Measurements from ENCODE around the gene WDR82. TPM values are rescaled to one million over a fixed set of nuclear protein-coding genes. Genes with fewer than 3 reads are reported as not detected.

The WDR82 gene
- total and polyA plus RNA-seq, 2 of the 4 experiments (the other 2 are of a cell fraction) = 38.1 to 68.1 TPM

DNA sequence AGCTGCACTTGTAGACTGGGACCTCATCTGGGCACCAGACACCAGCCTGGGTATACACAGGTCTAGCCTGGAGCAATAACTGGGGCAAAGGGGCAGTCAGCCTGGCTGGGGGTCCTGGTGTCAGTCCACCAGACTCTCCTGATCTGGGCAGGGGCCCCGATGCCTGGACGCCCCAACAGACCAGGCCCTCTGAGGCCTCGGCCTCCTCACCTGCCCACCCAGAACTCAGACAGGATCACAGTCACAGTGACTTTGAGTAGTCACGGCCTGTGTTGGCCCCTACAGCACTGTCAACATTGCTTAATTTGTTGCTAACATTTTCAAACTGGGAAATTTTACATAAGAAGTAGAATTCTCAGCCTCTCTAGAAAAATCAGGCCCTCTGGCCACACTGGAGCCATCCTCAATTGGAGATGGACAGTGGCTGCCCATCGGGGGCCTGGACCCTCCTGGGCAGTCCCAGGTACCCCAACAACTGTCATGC is 45.3 kb downstream of the WDR82 start:
- no peak overlapping the region for H3K56ac ChIP-seq (ENCODE audit: extremely low read depth, insufficient read depth, low read length)
- no peak overlapping the region for H3K23ac ChIP-seq (ENCODE audit: low read depth, low read length)
- CTCF ChIA-PET = interaction anchor here (1.6 kb wide), 1 partner anchor 106 kb away, joined by 5 read pairs; no protein-coding TSS in a partner anchor
- no TSS peak for BruUV-seq (replicated peaks)
- no peak overlapping the region for H3K4me2 ChIP-seq (ENCODE audit: low read depth, low read length)
- H3K9ac ChIP-seq (ENCODE audit: low read depth, low read length) = no peak overlapping the region
- 100% methylated on average over 1 of the region's 5 CpGs; no CpG with 5 or more reads in 1 of the 2 experiments for WGBS, 2 experiments (ENCODE audit: extremely low coverage in 2 of 2, insufficient read length in 1 of 2)
- no peak overlapping the region for H3K14ac ChIP-seq (replicated peaks; ENCODE audit: low read depth, low read length)
- H2BK120ac ChIP-seq (ENCODE audit: low read depth, low read length) = no peak overlapping the region
- POLR2A ChIA-PET (ENCODE audit: unreplicated experiment) = no interaction called here
- intact Hi-C loops (cut with micrococcal nuclease) = no loop called here
- no peak overlapping the region for H3K4me3 ChIP-seq (ENCODE audit: insufficient read depth, low read depth, low read length)
- no peaks in the 10 kb centered on the region for H3K9me3 ChIP-seq (ENCODE audit: control insufficient read depth, insufficient read depth, low read length)
- dilution Hi-C loops (cut with HindIII; ENCODE audit: low sequenced_read_pairs, unreplicated experiment) = no loop called here
- H3K18ac ChIP-seq (ENCODE audit: low read depth, low read length) = no peak overlapping the region
- no peak overlapping the region for H3K27ac ChIP-seq (ENCODE audit: insufficient read depth, low read length)
- TF ChIP-seq CTCF (conservative IDR thresholded peaks at IDR 0.05; ENCODE audit: low read depth, low read length) (no peak), USF2 (IDR thresholded peaks at IDR 0.05; ENCODE audit: low read depth, low read length) (no peak), RFX5 (IDR thresholded peaks at IDR 0.05; ENCODE audit: low read depth, low read length) (no peak), MXI1 (IDR thresholded peaks at IDR 0.05; ENCODE audit: borderline replicate concordance, low read depth, low read length) (no peak), MAFK (IDR thresholded peaks at IDR 0.05; ENCODE audit: low read depth, low read length) (no peak), RAD21 (IDR thresholded peaks at IDR 0.05; ENCODE audit: low read length) (no peak), BHLHE40 (IDR thresholded peaks at IDR 0.05; ENCODE audit: low read depth, low read length) (no peak), CEBPB (IDR thresholded peaks at IDR 0.05; ENCODE audit: low read depth, low read length) (no peak), FOS (IDR thresholded peaks at IDR 0.05; ENCODE audit: low read depth, low read length) (no peak)
- no peak overlapping the region for H2BK15ac ChIP-seq (ENCODE audit: low read depth, low read length)
- peaks cover 12 to 62% of the 10 kb centered on the region in 2 experiments for H3K79me1 ChIP-seq (ENCODE audit: low read depth in 1 of 2, low read length in 2 of 2)
- peaks cover 51% of the 10 kb centered on the region for H4K20me1 ChIP-seq (ENCODE audit: insufficient read depth, low read length)
- no peaks in the 10 kb centered on the region for H3K27me3 ChIP-seq (ENCODE audit: control insufficient read depth, insufficient read depth, low read length)
- H4K8ac ChIP-seq (ENCODE audit: low read depth in 2 of 2, low read length in 2 of 2) = no peak overlapping the region
- no peak overlapping the region for H4K91ac ChIP-seq (ENCODE audit: insufficient read depth, low read depth, low read length)
- H3K4ac ChIP-seq (ENCODE audit: low read depth, low read length) = no peak overlapping the region
- H2AK5ac ChIP-seq (ENCODE audit: low read depth, low read length) = no peak overlapping the region
- no peak overlapping the region for H2AK9ac ChIP-seq (replicated peaks; ENCODE audit: low read depth, low read length, poor library complexity)
- H4K5ac ChIP-seq (ENCODE audit: low read depth, low read length) = no peak overlapping the region
- H3K4me1 ChIP-seq (ENCODE audit: control insufficient read depth, insufficient read depth, low read length) = peaks cover 16% of the 10 kb centered on the region
- DNase-seq (no peak), ATAC-seq (ENCODE audit: low read depth) (no peak)
- H3K9me1 ChIP-seq (ENCODE audit: insufficient read depth, low read length) = peaks cover 15% of the 10 kb centered on the region
- peaks cover 60% of the 10 kb centered on the region for H3K36me3 ChIP-seq (ENCODE audit: control insufficient read depth, insufficient read depth, low read length)
- H2BK20ac ChIP-seq (ENCODE audit: low read depth, low read length) = no peak overlapping the region; the same call in 1 of the 2 replicates
- H2BK5ac ChIP-seq (ENCODE audit: low read depth, low read length, poor library complexity, severe bottlenecking) = no peak overlapping the region
- H2AFZ ChIP-seq (replicated peaks; ENCODE audit: low read length, poor library complexity) = no peak overlapping the region
- in situ Hi-C loops (cut with MboI; ENCODE audit: low sequenced_read_pairs) = loop anchor here (5.0 kb wide), 1 partner anchor 109 kb away; no protein-coding TSS in a partner anchor

All from IMR-90 (cell line).